HEK293 (cell line): ENCODE results near the gene ASB8.

Experiments
- CTCF ChIP-seq: fragments of 450-650 bp; formaldehyde crosslinking; IDR thresholded peaks from 2 replicates; pipeline ENCODE4 v1.5.1; 2016; ENCODE audit warnings: missing biosample characterization, missing genetic modification characterization
- REST ChIP-seq: fragments of 450-650 bp; formaldehyde crosslinking; IDR thresholded peaks from 2 replicates; pipeline ENCODE4 v1.5.1; 2016; ENCODE audit warnings: missing biosample characterization, missing genetic modification characterization
- SETDB1 ChIP-seq: IDR thresholded peaks from one replicate; pipeline ENCODE4 v1.6.1; 2017; ENCODE audit warnings: mild to moderate bottlenecking, low read length, moderate library complexity, mixed read lengths; ENCODE audit not compliant: insufficient read length
- TCF7L2 ChIP-seq: IDR thresholded peaks from 2 replicates; pipeline ENCODE4 v1.6.1; 2011; ENCODE audit warnings: low read depth, mild to moderate bottlenecking, inconsistent platforms, low read length, moderate library complexity, borderline replicate concordance
- ZBTB1 ChIP-seq: fragments of 450-650 bp; formaldehyde crosslinking; IDR thresholded peaks from 2 replicates; pipeline ENCODE4 v1.5.1; 2016; ENCODE audit warnings: missing biosample characterization, missing genetic modification characterization
- ZNF292 ChIP-seq: fragments of 450-650 bp; formaldehyde crosslinking; IDR thresholded peaks from 2 replicates; pipeline ENCODE4 v1.5.1; 2016; ENCODE audit warnings: low read depth, missing biosample characterization, missing genetic modification characterization, borderline replicate concordance
- ZNF513 ChIP-seq: fragments of 450-650 bp; IDR thresholded peaks from 2 replicates; pipeline ENCODE4 v1.5.1; 2018; ENCODE audit warnings: missing biosample characterization, missing genetic modification characterization
- ZNF560 ChIP-seq: fragments of 450-650 bp; formaldehyde crosslinking; IDR thresholded peaks from 2 replicates; pipeline ENCODE4 v1.5.1; 2017; ENCODE audit warnings: missing biosample characterization, missing genetic modification characterization, borderline replicate concordance
- ZNF623 ChIP-seq: fragments of 450-650 bp; formaldehyde crosslinking; IDR thresholded peaks from 2 replicates; pipeline ENCODE4 v1.5.1; 2016; ENCODE audit warnings: missing biosample characterization, missing genetic modification characterization
- TF ChIP-seq, protein P1 (sequence below): IDR thresholded peaks from 2 replicates; pipeline ENCODE4 v1.6.1; 2011; ENCODE audit warnings: mild to moderate bottlenecking, low read depth, low read length, borderline replicate concordance
- TF ChIP-seq, protein P2 (sequence below): fragments of 450-650 bp; formaldehyde crosslinking; IDR thresholded peaks from 2 replicates; pipeline ENCODE4 v1.5.1; 2016; ENCODE audit warnings: missing biosample characterization, missing genetic modification characterization

GRCh38 chr12:48183876-48184548 is 26.7 kb upstream of the ASB8 start:
- no peak for TF ChIP-seq ZNF623
- no peak for TF ChIP-seq ZBTB1 (tag by site-specific recombination)
- TF ChIP-seq, protein P1, sequence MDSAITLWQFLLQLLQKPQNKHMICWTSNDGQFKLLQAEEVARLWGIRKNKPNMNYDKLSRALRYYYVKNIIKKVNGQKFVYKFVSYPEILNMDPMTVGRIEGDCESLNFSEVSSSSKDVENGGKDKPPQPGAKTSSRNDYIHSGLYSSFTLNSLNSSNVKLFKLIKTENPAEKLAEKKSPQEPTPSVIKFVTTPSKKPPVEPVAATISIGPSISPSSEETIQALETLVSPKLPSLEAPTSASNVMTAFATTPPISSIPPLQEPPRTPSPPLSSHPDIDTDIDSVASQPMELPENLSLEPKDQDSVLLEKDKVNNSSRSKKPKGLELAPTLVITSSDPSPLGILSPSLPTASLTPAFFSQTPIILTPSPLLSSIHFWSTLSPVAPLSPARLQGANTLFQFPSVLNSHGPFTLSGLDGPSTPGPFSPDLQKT: no peak
- TF ChIP-seq ZNF292: no peak
- no peak for TF ChIP-seq CTCF (tag by site-specific recombination)
- TF ChIP-seq TCF7L2: no peak
- TF ChIP-seq REST (tag by site-specific recombination): no peak
- TF ChIP-seq ZNF560: no peak
- TF ChIP-seq, protein P2, sequence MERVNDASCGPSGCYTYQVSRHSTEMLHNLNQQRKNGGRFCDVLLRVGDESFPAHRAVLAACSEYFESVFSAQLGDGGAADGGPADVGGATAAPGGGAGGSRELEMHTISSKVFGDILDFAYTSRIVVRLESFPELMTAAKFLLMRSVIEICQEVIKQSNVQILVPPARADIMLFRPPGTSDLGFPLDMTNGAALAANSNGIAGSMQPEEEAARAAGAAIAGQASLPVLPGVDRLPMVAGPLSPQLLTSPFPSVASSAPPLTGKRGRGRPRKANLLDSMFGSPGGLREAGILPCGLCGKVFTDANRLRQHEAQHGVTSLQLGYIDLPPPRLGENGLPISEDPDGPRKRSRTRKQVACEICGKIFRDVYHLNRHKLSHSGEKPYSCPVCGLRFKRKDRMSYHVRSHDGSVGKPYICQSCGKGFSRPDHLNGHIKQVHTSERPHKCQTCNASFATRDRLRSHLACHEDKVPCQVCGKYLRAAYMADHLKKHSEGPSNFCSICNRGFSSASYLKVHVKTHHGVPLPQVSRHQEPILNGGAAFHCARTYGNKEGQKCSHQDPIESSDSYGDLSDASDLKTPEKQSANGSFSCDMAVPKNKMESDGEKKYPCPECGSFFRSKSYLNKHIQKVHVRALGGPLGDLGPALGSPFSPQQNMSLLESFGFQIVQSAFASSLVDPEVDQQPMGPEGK (tag by site-specific recombination): no peak
- TF ChIP-seq SETDB1: no peak
- TF ChIP-seq ZNF513 (tag by site-specific recombination): no peak
